DMS 273 (cell line): ENCODE measurements around the gene LIME1.
A peak's percentile ranks its signal among the peaks of the same experiment; 100 is the strongest.

Experiments
- DNase-seq: peaks from one replicate; lab custom pipeline; 2025; ENCODE audit not compliant: unreplicated experiment; lab: John Stamatoyannopoulos, UW

The LIME1 gene

GRCh38 chr20:63737945-63738686 lies 1.7 kb downstream of the LIME1 start:
- peak; percentile 61 for DNase-seq

DNA sequence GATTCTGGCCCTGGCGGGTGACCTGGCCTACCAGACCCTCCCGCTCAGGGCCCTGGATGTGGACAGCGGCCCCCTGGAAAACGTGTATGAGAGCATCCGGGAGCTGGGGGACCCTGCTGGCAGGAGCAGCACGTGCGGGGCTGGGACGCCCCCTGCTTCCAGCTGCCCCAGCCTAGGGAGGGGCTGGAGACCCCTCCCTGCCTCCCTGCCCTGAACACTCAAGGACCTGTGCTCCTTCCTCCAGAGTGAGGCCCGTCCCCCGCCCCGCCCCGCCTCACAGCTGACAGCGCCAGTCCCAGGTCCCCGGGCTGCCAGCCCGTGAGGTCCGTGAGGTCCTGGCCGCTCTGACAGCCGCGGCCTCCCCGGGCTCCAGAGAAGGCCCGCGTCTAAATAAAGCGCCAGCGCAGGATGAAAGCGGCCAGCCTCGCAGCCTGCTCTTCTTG lies 2.2 kb downstream of the LIME1 start:
- peak; percentile 80 for DNase-seq

DNA sequence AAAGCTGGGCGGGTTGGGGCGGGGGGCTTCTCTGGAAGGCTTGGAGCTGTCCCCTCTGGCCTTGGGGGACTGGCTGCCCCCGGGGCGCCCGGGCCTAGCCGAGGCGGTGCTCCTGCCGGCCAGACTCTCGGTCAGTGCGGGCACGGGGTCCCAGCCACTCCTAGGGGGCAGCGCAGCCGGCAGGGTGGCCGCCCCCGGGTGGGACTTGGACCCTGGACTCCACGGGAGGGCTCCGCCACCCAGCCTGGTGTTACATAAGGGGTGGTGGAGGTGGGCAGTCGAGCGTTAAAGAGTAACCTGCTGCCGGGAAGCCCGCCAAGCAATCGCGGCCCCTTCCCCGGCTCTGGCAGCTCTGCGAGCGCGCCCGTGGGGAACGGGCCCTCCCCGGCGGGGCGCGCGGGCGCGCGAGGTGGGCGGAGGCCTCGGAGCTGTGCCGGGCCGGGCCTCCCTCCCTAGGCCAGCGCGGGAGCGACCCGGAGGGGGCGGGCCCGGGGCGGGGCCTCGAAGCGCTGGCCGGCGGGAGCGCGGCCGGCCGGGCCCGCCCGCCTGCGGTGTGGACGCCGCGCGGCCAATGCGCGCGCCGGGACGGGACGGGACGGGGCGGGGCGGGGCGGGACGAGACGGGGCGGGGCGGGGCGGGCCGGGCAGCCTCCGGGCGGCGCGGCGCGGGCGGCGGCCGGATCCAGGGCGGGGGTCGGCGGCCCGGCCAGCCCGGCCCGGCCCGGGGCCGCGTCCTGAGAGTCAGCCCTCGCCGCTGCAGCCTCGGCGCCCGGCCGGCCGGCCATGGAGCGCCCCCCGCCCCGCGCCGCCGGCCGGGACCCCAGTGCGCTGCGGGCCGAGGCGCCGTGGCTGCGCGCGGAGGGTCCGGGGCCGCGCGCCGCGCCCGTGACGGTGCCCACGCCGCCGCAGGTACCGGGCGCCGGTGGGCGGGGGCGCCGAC lies 2.9 kb downstream of the LIME1 start, which contains the start of gene SLC2A4RG:
Gene SLC2A4RG (plus strand): TSS at position 647 of the 940 bp plus-strand sequence. CDS start 137 bp downstream, at position 784.
- peak; percentile 94 for DNase-seq

GRCh38 chr20:63740070-63740626 lies 3.7 kb downstream of the LIME1 start:
- peak; percentile 76 for DNase-seq

- peak; percentile 94 for DNase-seq
Measured at GRCh38 chr20:63740627-63741353, 4.3 kb downstream of the LIME1 start.

GRCh38 chr20:63741354-63741675 lies 4.9 kb downstream of the LIME1 start:
- no peak for DNase-seq

DNA sequence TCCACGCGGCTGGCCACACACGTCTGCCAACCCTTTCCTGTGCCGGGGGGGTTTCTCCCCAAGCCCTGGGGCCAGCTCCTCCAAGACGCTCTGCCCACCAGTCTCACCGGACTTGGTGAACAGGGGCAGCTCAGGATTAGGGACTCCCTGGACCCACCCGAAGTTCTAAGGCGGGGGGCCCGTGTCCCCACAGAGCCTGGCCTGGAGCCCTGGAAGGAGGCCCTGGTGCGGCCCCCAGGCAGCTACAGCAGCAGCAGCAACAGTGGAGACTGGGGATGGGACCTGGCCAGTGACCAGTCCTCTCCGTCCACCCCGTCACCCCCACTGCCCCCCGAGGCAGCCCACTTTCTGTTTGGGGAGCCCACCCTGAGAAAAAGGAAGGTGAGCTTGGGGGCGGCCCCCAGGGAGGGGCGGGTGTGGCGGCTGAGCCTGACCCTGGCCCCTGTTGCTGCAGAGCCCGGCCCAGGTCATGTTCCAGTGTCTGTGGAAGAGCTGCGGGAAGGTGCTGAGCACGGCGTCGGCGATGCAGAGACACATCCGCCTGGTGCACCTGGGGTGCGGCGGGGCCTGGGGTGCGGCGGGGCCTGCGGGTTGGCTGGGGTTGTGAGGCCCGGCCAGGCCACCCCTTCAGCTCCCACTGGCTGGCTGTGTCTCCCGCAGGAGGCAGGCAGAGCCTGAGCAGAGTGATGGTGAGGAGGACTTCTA lies 5.4 kb downstream of the LIME1 start:
- no peak for DNase-seq

DNA sequence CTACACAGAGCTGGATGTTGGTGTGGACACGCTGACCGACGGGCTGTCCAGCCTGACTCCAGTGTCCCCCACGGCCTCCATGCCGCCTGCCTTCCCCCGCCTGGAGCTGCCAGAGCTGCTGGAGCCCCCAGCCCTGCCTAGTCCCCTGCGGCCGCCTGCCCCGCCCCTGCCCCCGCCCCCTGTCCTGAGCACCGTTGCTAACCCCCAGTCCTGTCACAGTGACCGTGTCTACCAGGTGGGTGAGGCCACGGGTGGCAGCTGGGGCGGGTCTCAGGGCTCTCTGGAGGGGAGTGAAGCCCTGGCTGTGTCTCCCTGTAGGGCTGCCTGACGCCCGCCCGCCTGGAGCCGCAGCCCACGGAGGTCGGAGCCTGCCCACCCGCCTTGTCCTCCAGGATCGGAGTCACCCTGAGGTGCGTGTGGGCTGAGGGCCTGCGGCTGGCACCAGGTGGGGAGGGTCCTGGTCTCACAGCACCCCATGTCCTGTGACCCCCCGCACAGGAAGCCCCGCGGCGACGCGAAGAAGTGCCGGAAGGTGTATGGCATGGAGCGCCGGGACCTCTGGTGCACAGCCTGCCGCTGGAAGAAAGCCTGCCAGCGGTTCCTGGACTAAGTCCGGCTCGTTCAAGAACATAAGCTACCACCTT lies 6.0 kb downstream of the LIME1 start:
- no peak for DNase-seq

DNA sequence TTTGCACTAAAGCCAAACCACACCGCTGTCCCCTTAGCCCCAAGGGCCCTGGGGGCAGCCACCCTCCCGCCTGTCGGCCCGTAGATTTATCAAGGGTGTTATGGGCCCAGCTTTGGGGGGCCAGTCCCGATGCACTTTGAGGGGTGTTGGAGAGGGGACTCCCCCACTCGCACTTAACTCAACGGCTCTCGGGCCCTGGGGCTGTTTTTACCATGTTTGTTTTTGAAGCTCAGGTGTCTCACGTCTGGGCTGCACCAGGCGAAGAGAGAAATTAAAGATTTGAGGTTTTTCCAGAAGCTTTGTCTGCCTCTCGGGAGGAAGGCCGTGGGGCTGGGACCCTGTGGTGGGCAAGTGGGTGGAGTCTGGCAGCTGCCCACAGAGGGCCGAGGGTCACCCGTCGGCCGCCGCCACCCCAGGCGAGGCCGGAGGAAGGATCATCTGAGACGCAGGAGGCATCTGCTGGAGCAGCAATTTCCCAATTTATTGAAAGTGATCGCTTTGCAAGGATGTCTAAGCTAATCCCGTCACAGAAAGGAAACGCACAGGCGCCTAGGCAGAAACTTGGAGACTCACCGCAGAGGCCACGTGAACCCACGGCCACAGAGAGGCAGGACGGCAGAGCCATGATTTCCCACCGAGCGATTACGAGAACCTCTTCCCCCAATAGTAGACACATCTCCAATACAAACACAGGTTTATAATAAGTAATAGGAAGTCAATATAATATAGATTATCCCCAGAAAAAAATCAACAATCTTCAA lies 6.9 kb downstream of the LIME1 start:
- no peak for DNase-seq

GRCh38 chr20:63744158-63744557 lies 7.7 kb downstream of the LIME1 start:
- DNase-seq = no peak

DNA sequence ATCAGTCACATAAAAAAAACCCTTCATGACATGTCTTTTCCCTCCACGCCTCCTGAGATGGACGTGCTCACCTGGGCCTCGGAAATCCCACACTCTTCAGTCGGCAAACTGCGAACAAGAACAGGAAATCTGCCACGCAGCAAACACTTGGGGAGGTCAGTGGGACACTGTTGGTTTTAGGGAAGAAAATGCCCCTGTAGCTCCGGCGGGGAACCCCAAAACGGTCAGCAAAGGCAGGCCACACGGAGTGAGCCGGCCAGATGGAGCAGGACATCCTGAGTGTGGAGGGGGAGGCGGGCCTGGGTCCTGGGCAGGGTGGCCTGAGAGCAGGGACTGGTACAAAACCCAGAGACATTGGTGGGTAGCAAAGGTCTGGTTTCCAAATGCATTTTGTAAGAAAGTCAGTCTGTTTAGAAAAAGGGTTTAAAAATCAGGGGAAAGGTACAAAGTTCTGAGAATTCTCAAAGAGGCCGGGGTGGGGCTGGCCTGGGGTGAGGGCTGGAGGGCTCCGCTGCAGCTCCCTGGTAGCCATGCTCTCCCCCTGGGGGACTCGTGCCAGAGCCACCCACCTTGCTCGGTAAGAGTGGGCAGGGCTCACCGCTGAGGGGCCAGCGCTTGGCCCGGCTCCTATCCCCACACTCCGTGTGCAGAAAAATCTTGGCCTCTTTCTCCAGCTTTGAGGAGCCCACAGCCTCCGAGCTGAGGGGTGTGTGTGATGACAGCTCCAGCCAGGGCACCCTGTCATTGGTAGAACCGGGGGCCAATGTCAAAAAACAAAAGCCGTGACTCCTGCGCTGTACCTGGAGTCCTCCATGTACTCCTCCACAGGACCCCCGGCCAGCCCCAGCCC lies 8.3 kb downstream of the LIME1 start:
- DNase-seq = no peak

GRCh38 chr20:63745424-63745805 lies 9.0 kb downstream of the LIME1 start:
- no peak for DNase-seq

DNA sequence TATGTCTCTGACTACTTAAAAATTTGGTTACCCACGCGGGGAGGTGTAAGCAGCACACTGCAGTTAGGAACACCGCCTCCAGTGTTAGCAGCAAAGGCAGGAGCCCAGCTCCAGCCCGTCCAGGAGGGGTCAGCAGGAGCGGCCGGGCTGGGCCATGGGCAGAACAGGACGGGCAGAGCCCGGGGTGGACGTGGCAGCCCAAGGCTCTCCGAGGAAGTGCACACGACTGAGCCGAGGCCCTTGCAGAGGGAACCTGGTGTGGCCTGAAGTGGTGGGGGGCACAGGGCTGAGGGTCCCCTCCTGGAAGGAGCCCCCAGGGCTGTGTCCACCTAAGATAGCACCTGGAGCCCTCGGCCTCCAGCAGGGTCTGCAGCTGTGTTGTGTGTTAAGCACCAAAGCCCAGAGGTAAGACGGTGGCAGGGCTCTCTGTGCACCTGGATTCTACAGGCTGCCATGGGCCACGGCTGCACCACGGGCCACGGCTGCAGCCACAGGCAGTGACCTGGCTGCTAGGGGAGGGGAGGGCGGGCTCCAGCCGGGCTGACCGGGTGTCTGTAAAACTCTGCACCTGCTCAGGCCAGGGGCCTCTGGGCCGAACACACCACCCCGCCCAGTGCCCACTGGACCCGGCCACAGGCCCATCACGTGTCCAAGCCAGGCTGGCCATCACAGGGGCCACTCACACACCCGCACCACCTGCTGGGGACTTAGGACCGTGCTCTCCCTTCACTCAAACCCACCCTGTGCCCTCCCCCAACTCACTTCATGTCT lies 9.7 kb downstream of the LIME1 start:
- no peak for DNase-seq

- DNase-seq = no peak
Measured at GRCh38 chr20:63746751-63747315, 10.4 kb downstream of the LIME1 start.

GRCh38 chr20:63747622-63748069 lies 11.2 kb downstream of the LIME1 start:
- no peak for DNase-seq

- DNase-seq = no peak
Measured at GRCh38 chr20:63748070-63748933, 11.8 kb downstream of the LIME1 start.
